NCI-H2081 (cell line): ENCODE measurements around the gene LDB2.

Source experiments
- DNase-seq, 2 experiments: peaks; one replicate each; lab custom pipeline; 2025; lab: John Stamatoyannopoulos, UW

Gene LDB2

GRCh38 chr4:16483540-16483939 is 414.9 kb downstream of the LDB2 start:
- no peak for DNase-seq

DNA sequence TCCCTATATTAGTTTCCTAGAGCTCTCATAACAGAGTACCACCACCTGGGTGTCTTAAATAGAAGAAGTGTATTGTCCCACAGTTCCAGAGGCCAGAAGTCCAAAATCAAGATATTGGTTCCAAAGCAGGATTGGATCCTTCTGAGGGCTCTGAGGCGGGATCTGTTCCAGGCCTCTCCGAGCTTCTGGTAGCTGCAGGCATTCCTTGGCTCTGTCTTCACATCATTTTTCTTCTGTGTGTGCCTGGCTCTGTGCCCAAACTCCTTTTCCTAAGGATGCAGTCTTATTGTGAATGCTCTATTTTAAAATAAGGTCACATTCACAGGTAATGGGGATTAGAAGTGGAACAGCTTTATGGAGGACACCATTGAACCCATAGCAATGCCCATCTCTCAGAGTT is 418.4 kb downstream of the LDB2 start:
- DNase-seq = no peak

GRCh38 chr4:16472537-16472936 is 425.9 kb downstream of the LDB2 start:
- no peak for DNase-seq

GRCh38 chr4:16467061-16467460 is 431.4 kb downstream of the LDB2 start:
- no peak for DNase-seq

- no peak for DNase-seq
These were observed 431.9 kb downstream of the LDB2 start for GRCh38 chr4:16466581-16466980.

- no peak for DNase-seq
These were observed 433.8 kb downstream of the LDB2 start for GRCh38 chr4:16464651-16465050.

DNA sequence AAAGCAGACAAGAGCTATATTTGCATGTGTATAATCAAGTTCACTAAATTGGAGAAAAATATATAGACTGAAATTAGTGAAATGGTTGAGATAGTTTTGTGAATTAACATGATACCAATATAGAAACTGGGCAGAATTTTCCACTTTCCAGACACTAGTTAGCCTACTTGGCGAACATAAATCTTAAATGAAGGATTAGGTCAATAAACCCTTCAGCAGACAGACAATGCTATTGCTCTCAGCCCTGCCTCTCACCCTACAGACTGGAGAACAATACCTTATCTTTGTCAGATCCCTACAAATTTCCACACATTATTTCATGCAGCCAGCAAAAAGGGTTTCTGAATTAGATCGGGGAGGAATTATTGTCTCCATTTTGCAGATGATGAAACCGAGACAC is 435.8 kb downstream of the LDB2 start:
- no peak for DNase-seq

GRCh38 chr4:16461362-16461761 is 437.1 kb downstream of the LDB2 start:
- no peak for DNase-seq

DNA sequence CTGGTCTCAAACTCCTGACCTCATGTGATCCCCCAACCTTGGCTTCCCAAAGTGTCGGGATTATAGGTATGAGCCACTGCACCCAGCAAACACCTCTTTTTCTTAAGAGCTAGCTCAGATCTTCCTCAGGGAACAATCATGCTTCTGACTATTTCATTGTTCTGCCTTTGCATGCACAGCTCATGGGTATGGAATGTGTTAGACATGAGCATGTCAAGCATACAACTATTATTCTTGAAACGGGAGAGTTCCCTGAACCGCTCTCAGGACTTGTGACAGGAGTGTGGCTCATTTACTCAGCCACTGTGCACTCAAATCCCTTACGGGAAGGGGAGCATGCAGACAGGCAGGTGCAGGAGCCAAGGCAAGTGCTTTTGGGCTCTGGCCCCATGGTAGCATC is 440.5 kb downstream of the LDB2 start:
- DNase-seq = no peak
